GM19395 (cell line): ENCODE measurements around the gene RIN2.

Source experiments
- ATAC-seq: cut with Tn5 transposase; IDR thresholded peaks from one replicate; pipeline ENCODE4 v1.9.1; 2021; ENCODE audit warnings: mild to moderate bottlenecking, moderate library complexity; ENCODE audit not compliant: unreplicated experiment

Gene RIN2

DNA sequence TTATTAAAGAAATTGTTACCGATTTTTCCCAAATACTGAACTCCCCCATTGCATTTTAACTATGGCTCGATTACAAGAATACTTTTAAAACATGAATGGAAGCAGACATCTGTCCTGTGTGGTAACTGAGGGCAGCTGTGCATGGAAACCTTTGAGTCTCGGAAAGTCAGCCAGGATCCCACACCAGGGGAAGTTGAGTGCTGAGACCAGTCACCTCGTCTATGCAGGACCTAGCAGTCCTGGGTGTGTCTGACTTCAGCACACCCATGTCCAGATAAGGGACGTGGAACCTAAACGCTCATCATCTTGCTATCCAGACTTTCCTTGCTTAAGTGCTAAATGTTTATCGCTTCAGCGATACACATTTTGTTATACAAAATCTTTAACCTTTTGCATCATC lies 6.1 kb downstream of the RIN2 start:
- no peak for ATAC-seq

DNA sequence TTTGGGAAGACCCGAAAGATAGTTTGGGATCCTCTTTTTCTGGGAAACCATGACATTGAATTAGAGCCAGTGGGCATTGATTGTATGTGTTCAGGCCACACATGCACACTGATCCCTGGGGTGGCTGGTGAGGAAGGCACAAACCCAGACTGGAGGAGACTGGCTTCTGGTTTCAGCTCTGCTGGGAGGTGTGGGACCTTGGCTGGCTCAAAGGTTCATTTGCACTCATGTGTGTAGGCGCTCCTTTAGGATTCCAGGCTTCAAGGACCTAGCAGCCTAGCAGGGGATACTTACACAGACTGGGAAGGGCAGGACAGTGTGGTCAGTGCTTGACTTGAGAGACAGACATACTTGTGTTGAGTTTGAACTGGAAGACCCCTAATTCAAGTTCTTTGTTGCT lies 7.2 kb downstream of the RIN2 start:
- ATAC-seq, result no peak

DNA sequence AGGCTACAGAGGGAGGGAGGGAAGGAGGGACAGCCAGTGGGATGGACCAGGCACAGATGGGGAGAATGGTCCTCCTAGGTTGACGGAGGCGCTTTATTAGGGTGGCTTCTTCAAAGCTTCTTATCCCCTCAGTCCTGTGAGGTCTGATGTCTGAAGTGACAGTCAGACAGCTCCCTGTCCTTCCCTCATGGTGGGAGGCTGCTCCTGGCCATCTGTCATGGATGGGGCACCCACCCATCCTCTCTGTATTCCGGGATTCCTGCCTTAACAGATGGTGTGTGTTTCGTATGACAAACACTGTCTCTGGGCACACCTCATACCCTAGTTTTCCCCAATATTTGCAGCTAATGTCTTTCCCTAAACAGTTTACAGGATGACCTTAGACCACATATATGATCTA lies 7.9 kb downstream of the RIN2 start:
- ATAC-seq, result no peak

DNA sequence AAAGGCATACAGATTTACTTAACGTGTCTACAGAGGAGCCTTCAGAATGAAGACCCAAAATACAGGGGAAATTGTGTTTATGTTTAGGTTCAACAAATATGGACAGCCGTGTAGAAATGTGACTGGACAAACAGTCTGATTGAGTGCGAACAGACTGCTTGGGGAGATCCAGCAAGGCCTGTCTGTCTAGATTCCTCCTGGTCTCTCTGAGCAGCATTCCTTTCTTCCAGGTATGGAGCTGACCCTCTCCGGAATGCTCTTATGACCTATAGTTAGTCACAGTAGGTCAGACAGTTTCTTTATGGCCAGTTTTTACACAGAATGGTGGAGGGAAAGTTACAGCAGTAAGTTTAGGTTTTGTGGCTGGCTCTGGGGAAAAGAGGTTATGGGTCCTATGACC lies 9.0 kb downstream of the RIN2 start:
- no peak for ATAC-seq

DNA sequence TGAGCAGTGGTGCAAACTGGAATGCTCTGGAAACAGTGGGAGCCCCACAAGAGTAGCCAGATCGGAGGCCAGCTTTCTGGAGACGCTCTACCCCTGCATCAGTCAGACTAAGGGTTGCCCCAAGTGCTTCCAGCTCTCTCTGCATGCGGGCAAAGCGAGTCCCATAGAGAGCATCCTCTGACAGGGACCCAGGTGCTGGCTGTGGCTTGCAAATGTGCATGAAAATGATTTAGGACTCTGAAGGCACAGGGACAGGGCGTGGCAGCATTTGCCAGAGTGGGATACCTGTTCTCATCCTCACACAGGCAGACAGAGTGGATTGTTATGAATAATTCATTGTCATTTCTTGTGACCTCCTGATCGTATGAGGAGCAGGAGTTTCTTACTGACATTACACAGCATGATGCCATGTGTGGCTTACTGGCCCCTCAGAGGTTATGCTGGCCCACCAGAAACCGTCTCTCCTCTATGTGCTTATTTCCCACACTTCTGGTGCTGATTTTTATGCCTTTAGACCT lies 10.3 kb downstream of the RIN2 start:
- ATAC-seq, result no peak

DNA sequence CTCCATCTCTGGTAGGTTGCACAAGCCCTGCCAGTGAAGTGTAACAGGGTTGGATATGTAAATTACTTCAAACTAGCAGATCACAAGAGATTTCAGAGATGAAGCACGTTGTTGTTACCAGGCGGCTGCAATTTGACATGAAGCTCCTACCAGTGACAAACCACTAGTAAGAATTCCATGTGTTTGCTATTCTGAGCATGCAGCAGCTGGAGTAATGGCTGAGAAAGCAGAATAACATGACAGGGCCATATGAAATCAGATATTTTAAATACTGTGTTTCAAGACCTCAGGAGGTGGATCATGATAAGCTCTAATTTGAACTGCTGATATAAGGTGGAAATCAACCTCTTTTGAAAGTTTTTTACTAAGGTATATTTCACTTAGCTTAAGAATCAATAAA lies 11.4 kb downstream of the RIN2 start:
- no peak for ATAC-seq

DNA sequence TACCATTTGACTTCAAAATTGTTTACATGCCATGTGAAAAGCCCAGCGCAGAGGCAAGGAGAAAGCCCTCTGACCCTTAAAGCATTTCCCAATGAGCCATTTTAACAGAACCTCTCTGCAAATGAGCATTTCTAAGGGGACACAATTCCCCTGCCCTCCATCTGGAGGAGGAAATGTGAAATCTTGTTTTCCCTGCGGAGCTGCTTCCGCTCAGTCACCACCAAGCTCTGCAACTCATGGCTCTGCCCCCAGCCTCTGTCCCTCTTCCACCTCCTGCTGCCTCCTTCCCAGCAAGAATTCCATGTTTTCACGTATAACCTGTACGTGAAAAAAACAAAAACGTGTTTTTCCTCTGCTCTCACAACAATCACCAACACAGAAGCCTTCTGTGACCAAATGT lies 12.3 kb downstream of the RIN2 start:
- no peak for ATAC-seq

DNA sequence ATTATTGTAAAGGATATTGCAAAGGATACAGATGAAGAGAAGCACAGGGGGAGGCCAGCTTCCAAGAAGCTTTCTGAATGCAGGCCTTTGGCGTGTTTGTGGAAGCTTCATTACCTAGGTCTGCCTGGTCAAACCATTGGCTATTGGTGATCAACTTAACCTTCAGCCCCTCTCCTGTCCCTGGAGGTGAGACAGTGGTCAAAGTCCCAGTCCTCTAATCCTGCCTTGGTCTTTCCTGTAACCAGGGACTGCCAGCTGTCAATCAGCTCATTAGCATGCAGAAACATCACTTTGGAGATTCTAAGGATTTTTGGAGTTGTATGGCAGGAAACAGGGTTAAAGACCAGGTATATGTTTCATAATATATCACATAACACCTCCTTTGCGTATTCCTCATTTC lies 13.0 kb downstream of the RIN2 start:
- ATAC-seq, result no peak

DNA sequence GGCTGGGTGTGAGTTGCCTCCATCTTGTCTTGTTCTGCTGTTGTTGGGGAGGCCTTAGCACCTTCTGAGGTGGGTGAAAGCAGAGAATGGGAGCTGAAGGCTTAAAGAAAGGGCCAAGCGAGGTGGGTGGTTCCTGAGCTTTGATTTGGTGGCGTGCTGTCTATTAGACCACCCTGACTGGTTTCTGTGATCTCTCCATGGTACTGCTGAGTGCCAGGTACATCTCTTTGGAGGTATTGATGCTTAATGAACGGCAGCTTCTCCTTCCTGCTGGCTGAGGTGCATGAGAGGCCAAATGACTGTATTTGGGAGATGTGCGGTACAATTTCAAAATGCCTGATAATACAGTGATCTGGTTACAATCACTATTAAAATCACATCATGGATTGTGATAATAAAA lies 15.4 kb downstream of the RIN2 start:
- ATAC-seq, result no peak

DNA sequence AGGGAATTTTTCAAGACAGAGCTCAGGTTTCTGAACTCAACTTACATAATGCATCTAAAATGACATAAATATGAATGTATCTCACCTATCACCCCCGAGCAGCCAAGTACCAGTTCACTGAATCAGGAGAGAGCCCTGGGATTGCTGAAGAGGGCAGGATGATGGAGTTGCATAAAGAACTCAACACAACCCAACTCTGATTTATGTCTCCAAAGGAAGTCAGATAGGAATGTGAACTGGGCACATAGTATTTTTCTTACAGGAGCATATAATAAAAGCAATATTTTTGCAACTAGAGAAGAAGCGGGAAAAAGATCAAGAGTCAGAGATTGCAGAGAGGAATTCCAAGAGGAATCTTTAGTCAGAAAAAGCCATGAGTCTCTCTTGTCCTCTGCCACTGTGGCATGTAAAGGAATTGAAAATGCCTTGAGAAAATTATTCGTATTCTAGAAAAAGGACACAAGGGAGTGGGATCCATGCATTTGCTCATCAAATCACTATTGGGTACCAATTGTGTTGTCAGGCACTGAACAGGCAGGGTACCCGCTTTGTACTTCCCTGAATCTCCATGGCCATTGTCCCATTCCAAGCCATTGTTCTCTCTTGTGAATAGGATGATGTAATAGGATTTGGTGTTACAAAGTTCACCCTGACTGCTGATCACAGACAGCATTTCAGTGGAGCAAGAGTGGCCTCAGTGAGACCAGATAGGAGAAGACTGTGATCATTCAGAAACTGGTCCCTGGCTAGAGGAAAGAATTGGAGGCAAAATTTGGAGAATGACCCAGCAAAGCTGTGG lies 16.3 kb downstream of the RIN2 start:
- no peak for ATAC-seq

DNA sequence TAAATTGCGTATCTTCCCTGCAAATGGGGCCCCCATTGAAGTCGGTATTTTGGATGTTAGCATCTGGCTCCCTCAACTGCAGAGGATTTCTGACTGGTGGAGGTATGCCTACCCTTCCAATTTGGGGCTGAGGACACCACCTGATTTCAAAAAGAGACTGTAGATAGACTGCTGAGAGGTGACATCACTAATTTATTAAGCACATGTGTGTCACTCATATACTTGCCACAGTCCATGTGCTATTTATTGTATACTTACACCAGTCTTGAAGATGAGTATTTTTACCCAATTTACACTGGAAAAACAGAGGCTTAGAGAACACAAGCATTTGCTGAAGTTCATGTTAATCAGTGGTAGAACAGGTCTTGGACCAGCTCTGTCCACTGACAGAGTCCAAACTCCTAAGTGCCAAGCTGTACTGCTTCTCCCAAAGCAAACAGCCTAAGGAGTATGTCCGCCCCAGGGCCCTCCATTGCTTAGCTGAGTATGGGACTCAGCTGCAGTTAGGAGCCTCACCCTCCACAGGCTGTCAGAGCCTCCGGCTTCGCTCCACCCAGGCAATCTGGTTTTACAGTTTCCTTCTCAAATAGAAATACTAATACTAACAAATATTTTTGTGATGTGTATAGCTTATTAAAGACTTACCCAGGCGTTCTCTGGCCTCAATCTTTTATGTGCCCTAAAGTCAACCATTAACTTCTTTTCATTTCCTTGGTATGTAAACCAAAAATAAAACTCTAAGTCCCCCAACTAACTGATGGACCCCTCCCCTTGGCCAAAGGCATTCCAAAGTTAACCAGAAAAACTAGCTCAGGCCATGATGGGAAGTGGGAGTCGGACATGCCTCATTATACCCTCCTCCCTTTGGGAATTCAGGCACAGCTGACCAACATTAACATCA lies 17.5 kb downstream of the RIN2 start:
- no peak for ATAC-seq

DNA sequence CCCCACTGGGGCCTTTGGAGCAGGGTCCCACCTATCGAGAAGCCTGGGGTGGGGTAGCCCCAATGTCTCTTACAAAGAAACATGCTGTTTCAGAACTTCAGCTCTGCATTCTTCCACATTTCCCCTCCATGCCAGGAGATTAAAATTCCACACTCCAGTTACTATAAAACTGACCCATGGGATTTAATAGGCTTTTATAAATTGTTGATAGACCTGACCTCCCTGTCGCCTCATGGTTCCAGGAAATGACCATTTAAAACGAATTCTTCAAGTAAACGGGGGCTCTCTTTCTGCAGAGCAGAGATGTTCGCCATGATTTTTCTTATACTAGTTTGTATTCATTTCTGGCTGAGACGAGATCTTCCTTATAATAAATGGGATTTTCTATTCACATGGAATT lies 19.3 kb downstream of the RIN2 start:
- ATAC-seq, result no peak

DNA sequence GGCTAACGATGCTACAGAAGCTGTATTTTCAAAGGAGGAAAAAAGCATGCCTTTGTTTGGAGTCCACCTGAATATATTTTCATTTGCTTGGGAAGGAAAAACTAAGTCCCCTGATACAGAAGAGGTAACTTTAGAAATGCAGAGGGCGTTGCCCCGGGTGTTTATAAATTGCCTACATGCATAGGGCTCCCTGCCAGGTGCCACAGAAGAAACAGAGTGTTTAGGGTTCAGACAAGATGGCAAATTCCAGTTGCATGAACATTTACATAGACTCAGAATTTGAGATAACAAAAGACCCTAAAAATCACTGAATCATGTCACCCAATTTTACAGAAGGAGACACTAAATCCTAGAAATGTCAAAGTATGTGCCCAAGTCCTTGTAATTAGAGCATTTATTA lies 19.9 kb downstream of the RIN2 start:
- no peak for ATAC-seq

DNA sequence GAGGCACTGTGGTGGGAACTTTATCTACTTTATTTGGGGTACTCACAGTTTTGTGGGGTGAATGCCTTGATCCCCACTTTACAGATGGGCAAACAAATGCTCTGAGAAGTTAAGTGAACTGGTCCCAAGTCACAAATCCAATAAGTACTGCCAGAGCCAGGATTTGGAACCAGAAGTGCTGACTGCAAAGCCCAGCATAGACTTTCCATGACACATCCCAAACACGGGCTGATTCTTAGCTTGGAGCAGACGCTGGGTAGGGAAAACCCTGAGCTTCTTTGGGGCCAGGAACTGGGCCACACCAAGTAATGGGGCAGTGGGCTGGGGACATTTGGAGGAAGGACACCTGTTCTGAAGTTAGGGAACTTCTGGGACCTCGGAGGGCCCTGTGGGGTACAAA lies 20.3 kb downstream of the RIN2 start:
- no peak for ATAC-seq

DNA sequence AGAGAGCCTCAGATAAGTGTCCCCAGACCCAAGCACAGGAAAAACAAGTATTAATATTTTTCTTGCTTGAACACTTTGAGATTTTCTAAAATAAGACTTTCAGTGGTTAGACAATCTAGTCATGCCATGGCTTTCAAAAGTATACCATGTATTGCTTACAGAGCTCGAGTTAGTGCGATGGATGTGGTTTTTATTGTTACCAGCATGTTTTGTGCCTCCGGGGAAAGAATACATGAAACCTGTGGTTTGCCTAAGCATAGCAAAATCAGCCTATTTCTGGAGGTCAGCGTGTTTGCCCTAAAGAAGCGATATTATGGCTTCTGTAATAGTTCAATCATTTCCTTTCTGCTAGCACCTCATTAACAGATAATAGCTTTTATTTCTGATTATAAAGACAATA lies 21.6 kb downstream of the RIN2 start:
- ATAC-seq, result peak; percentile 78

DNA sequence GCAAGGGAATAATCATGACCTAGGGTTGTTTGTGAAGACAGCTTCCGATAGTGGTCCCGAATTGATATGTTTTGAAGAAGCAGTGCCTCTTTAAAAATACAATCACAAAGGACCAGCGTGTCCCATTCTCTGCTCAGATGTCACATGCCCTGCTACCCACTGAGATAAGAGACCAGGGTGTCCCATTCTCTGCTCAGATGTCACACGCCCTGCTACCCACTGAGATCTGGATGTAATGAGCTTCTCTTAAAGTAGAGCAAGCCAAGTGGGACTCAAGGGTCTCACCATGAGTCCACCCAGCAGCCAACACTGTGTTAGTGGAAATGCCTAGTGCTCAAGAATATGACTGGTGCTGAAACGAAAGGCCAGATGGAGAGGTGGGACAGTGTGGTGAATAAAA lies 22.2 kb downstream of the RIN2 start:
- ATAC-seq, result no peak

DNA sequence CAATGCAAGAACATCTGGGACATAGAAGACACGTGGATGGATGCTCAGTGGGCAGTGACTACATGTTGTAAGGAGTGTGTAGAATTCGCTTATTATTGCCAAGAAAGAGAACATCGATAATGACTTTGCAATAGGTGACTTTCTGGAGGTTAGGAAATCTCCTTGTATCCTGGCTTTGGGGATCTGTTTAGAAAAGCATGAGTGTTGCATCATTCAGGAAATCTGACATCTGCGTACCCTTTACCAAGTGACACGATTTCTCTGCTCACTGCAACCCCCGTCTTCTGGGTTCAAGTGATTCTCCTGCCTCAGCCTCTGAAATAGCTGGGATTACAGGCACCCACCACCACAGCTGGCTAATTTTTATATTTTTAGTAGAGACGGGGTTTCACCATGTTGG lies 23.2 kb downstream of the RIN2 start:
- ATAC-seq, result no peak

DNA sequence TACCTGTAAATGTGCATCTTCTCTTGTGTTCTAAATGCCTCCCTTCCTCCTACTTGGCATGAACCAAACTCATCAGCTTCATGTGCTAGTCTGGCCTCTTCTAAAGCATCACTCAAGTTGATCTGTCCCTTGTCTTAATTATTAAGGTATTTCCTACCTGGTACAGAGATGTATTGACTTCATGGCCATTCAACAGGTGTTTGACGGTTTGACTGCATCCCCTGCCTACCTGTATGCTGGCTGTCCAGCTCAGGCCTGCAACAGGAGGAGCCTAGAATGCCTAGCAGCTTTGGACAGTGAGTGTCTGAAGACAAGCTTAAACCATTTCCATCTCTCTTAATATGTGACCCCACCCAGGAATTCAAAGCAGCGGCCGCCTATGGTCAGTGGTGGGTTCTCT lies 24.6 kb downstream of the RIN2 start:
- no peak for ATAC-seq

DNA sequence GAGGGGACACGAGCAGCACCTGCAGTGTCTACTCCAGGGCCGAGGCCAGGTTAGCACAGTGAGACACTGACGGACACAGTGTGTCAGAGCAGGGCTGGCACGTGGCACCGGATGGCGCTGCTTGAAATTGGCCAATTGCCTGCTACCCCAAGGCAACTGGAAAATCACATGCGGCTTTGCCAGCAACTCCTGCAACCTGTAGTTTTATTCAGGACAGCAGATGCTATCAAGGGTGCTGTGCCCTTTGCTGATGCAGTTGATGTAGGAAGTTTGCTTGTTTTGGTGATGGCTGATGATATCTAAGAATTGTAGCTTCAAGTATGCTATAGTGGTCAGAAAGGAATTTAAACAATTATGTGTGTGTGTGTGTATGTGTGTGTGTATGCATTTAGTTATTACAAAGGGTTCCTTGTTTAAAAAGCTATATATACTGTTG lies 25.9 kb downstream of the RIN2 start:
- ATAC-seq, result no peak

DNA sequence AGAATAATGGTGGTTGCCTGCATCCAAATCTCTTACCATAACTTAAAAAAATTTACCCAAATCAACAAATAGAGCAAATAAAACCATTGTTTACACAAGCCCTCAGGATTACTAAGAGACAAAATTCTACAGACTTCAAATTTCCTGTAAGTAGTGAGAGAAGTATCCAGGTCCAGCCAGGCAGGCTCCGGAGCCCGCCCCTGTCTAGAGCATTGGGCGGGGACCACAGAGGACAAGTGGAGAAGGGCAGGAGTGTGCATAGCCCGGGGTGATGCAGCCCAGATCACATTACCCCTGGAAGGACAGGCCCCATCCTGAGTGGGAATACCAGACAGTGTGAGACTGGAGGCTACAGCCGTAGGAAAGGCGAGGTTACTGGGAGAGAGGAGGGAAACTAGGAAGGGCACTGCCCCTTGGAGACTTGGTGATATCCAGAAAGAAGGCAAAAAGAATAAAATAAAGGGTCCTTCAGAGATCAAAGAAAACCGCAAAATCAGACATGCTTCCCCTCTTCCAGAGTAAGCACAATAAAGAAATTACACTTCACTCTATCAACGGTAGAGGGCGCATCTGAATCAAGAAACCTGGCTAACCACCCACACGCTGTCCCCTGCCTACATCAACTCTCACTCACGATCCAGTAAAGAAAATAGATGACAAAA lies 26.6 kb downstream of the RIN2 start:
- no peak for ATAC-seq

DNA sequence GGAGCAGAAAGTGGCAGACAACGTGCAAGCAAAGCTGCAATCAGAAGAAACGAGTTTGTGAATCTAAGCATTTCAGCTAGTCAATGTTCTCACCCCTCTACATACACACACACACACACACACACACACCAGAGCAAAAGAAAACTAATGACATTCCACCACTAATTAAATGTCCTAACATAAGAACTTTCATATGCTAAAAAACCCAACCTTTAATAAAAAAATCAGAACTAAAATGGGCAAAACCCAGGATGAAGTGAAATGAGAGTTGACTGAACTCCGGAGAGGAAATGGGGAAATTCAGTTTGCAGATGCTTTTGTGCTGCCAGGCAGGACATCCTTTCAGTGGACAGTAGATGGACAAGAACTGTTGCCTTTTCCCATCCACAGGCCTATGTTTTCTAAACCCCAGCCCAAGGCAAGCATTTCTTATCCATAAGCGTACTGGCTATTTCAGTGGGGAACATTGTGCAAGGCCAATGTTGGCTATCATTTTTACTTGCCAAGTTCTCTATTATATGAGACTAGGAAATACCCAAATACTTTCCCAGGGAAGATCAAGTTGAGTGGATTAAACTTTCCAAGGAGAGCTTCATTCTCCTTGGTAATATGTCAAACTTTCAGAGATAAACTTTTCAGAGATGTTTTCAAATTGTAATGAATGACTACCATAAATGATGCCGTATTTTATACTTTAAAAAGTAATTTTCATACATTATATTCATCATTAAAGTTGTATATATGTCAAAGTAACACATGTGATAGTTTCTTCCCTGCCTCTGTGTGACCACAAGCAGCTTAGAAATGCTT lies 27.3 kb downstream of the RIN2 start:
- ATAC-seq, result no peak
